Upper lobe of right lung (tissue), 1 donor: ENCODE results near the gene MAGI2. TPM values are rescaled to one million over a fixed set of nuclear protein-coding genes. Genes with fewer than 3 reads are reported as not detected.

ENCODE experiments used
- ATAC-seq: fragments of 200-7000 bp; cut with Tn5 transposase; one replicate; pipeline ENCODE4 v1.9.1; 2020; ENCODE audit warnings: mild to moderate bottlenecking, moderate library complexity
- DNase-seq: peaks from one replicate; pipeline ENCODE4 v3.0.0-alpha.2; 2020
- H3K27ac ChIP-seq: fragments of 200-600 bp; one replicate; pipeline ENCODE4 v1.8.0; 2022
- H3K27me3 ChIP-seq: fragments of 200-600 bp; one replicate; pipeline ENCODE4 v1.8.0; 2022; ENCODE audit warnings: mild to moderate bottlenecking
- H3K36me3 ChIP-seq: fragments of 200-600 bp; one replicate; pipeline ENCODE4 v1.8.0; 2022
- H3K4me1 ChIP-seq: fragments of 200-600 bp; one replicate; pipeline ENCODE4 v1.8.0; 2022
- H3K4me3 ChIP-seq: fragments of 200-600 bp; one replicate; pipeline ENCODE4 v1.8.0; 2022; ENCODE audit warnings: mild to moderate bottlenecking
- H3K9me3 ChIP-seq: fragments of 200-600 bp; one replicate; pipeline ENCODE4 v1.8.0; 2022
- intact Hi-C: fragments of 100-400 bp; cut with DNase I; formaldehyde crosslinking; loops from one replicate; pipeline ENCODE4 v1.11.0; 2022
- total RNA-seq: library from RNA; stranded (reverse); fragmentation: NEBNext Ultra II Directional; extraction: Animal tissue kit (Norgen Biotek cat#: 25700); gene quantifications from one replicate; pipeline ENCODE4 v1.2.1, GENCODE V29; 2021
- TF ChIP-seq, protein P1 (sequence below): fragments of 200-600 bp; IDR thresholded peaks from one replicate; pipeline ENCODE4 v1.8.0; 2022; ENCODE audit warnings: antibody characterized with exemption
- donor health status: DM: no; HTN: yes; CAD: no; lungs with severe emphysema.

Gene MAGI2
- total RNA-seq, 1 donor from 2014 or later: 12.8 TPM

DNA sequence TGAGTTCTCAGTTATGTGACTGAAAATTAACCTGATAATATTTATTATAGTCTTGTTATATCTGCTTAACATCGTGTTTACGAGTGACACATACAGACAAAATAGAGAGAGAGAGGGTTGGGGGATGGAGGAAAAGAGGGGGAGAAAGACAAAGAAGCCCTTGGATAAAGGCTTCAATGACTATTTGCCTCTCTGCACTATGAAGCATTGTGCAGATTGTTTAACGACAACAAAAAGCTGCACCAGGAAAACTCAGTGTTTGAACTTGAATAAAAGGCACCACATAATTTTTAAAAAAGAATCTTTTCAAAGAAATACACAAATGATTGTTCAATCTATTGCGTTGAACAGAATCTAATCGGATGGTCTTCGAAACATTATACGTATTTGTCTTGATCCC lies 27.8 kb downstream of the MAGI2 start:
- Histone ChIP-seq H3K36me3 (no peaks in the 10 kb centered on the region), H3K27ac (no peak overlapping the region), H3K4me1 (no peaks in the 10 kb centered on the region), H3K9me3 (no peaks in the 10 kb centered on the region), H3K4me3 (no peak overlapping the region), H3K27me3 (no peaks in the 10 kb centered on the region)
- intact Hi-C loops: no loop called here
- ATAC-seq: no peak
- DNase-seq: no peak
- TF ChIP-seq, protein P1, sequence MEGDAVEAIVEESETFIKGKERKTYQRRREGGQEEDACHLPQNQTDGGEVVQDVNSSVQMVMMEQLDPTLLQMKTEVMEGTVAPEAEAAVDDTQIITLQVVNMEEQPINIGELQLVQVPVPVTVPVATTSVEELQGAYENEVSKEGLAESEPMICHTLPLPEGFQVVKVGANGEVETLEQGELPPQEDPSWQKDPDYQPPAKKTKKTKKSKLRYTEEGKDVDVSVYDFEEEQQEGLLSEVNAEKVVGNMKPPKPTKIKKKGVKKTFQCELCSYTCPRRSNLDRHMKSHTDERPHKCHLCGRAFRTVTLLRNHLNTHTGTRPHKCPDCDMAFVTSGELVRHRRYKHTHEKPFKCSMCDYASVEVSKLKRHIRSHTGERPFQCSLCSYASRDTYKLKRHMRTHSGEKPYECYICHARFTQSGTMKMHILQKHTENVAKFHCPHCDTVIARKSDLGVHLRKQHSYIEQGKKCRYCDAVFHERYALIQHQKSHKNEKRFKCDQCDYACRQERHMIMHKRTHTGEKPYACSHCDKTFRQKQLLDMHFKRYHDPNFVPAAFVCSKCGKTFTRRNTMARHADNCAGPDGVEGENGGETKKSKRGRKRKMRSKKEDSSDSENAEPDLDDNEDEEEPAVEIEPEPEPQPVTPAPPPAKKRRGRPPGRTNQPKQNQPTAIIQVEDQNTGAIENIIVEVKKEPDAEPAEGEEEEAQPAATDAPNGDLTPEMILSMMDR: no peak

- intact Hi-C loops: no loop called here
Observed at GRCh38 chr7:79421751-79422150, 31.7 kb downstream of the MAGI2 start.

GRCh38 chr7:79420464-79420863 lies 33.0 kb downstream of the MAGI2 start:
- Histone ChIP-seq H3K36me3 (no peaks in the 10 kb centered on the region), H3K27me3 (no peaks in the 10 kb centered on the region), H3K4me3 (no peak overlapping the region), H3K27ac (no peak overlapping the region), H3K9me3 (no peaks in the 10 kb centered on the region), H3K4me1 (no peaks in the 10 kb centered on the region)
- intact Hi-C loops: no loop called here
- TF ChIP-seq, protein P1: no peak
- ATAC-seq (no peak), DNase-seq (no peak)

More at GRCh38 chr7:79421751-79422150, 31.7 kb downstream of the MAGI2 start:
- DNase-seq (no peak), ATAC-seq (no peak)
- H3K4me1 ChIP-seq: no peaks in the 10 kb centered on the region
- no peaks in the 10 kb centered on the region for H3K9me3 ChIP-seq
- no peaks in the 10 kb centered on the region for H3K36me3 ChIP-seq
- H3K27me3 ChIP-seq: no peaks in the 10 kb centered on the region
- TF ChIP-seq, protein P1: no peak
- H3K4me3 ChIP-seq: no peak overlapping the region
- H3K27ac ChIP-seq: no peak overlapping the region

- H3K27ac ChIP-seq: no peak overlapping the region
- TF ChIP-seq, protein P1: no peak
- H3K4me3 ChIP-seq: no peak overlapping the region
- H3K36me3 ChIP-seq: no peaks in the 10 kb centered on the region
- intact Hi-C loops: no loop called here
- no peaks in the 10 kb centered on the region for H3K4me1 ChIP-seq
- no peak for DNase-seq
- ATAC-seq: no peak
- no peaks in the 10 kb centered on the region for H3K27me3 ChIP-seq
- no peaks in the 10 kb centered on the region for H3K9me3 ChIP-seq
Observed at GRCh38 chr7:79414910-79415309, 38.6 kb downstream of the MAGI2 start.

DNA sequence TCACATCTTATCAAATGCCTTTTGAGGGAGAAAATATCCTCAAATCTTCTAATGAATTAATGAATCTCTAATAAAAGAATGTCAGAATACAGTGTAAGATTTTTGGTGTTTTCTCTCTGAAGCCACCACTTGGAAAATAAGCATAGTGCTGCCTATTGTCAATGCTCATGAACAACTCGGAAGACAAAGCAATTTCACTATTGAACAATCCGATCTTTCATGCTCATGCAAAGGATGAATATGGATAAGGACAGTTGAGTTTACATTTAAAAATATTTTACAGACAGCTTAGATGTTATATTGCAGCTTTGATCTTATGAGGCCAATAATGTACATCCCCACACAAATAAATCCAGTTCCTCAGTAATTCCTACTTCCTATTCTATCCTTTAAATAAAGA lies 40.6 kb downstream of the MAGI2 start:
- Histone ChIP-seq H3K36me3 (no peaks in the 10 kb centered on the region), H3K27ac (no peak overlapping the region), H3K4me3 (no peak overlapping the region), H3K27me3 (no peaks in the 10 kb centered on the region), H3K9me3 (no peaks in the 10 kb centered on the region), H3K4me1 (no peaks in the 10 kb centered on the region)
- TF ChIP-seq, protein P1: no peak
- ATAC-seq: no peak
- no peak for DNase-seq
- intact Hi-C loops: no loop called here

DNA sequence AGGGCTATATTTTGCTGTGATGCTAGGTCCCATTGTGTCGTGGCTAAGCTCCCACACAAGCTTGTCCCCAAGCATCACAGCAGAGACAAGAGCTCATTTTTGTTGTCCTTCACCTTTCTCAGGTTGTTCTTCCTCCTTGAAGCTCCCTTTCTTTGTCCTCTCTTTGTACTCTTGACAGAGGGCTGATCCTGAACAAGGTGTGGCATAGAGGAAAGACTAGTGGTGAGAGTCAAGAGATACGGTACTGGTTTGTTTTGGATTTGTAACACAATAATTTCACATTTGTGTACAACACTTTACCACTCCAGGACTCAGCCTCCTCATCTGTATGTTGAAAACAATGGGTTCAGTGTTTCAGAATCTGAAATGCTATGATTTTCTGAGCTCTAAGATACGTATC lies 41.0 kb downstream of the MAGI2 start:
- ATAC-seq (no peak), DNase-seq (no peak)
- TF ChIP-seq, protein P1: no peak
- Histone ChIP-seq H3K9me3 (no peaks in the 10 kb centered on the region), H3K4me1 (no peaks in the 10 kb centered on the region), H3K27me3 (no peaks in the 10 kb centered on the region), H3K36me3 (no peaks in the 10 kb centered on the region), H3K4me3 (no peak overlapping the region), H3K27ac (no peak overlapping the region)
- intact Hi-C loops: no loop called here
